ENCODE data around the gene MFSD2A.
"Not testable (repeated sequence)": the region's sequence is repeated elsewhere in the genome, so short reads cannot be mapped to it uniquely, and the experiment has no call there.

Gene MFSD2A

GRCh38 chr1:39954870-39955546 lies at the start of gene MFSD2A:
MFSD2A (plus strand) TSS chr1:39955145; CDS start chr1:39955293, 148 bp downstream.
- Histone ChIP-seq H3K36me3 (ENCODE audit: control insufficient read depth, low read depth, low read length) (peaks cover 22% of the 10 kb centered on the region), H3K27me3 (ENCODE audit: control insufficient read depth, insufficient read depth, low read length) (peaks cover 21% of the 10 kb centered on the region), H3K9me3 (ENCODE audit: control insufficient read depth, low read depth, low read length) (no peaks in the 10 kb centered on the region), H3K27ac (ENCODE audit: low read length) (no peak within 1 kb of the TSS), H3K4me1 (ENCODE audit: control insufficient read depth, low read depth, low read length) (peaks cover 10% of the 10 kb centered on the region), H3K4me3 (ENCODE audit: low read length) (peak within 1 kb of the TSS; percentile 65), H3K9ac (ENCODE audit: low read length) (peak within 1 kb of the TSS; percentile 50)

- peaks cover 27% of the 10 kb centered on the region for H3K27me3 ChIP-seq (ENCODE audit: control insufficient read depth, insufficient read depth, low read length)
- H3K27ac ChIP-seq (ENCODE audit: low read length): no peak overlapping the region
- no peak overlapping the region for H3K4me3 ChIP-seq (ENCODE audit: low read length)
- peaks cover 11% of the 10 kb centered on the region for H3K9me3 ChIP-seq (ENCODE audit: control insufficient read depth, low read depth, low read length)
- peaks cover 2% of the 10 kb centered on the region for H3K4me1 ChIP-seq (ENCODE audit: control insufficient read depth, low read depth, low read length)
- H3K9ac ChIP-seq (ENCODE audit: low read length): no peak overlapping the region
- no peaks in the 10 kb centered on the region for H3K36me3 ChIP-seq (ENCODE audit: control insufficient read depth, low read depth, low read length)
These were observed 49.8 kb upstream of the MFSD2A start for GRCh38 chr1:39905172-39905571.

- Histone ChIP-seq H3K36me3 (ENCODE audit: control insufficient read depth, low read depth, low read length) (no peaks in the 10 kb centered on the region), H3K27ac (ENCODE audit: low read length) (no peak overlapping the region), H3K9me3 (ENCODE audit: control insufficient read depth, low read depth, low read length) (peaks cover 11% of the 10 kb centered on the region), H3K4me3 (ENCODE audit: low read length) (no peak overlapping the region), H3K27me3 (ENCODE audit: control insufficient read depth, insufficient read depth, low read length) (peaks cover 15% of the 10 kb centered on the region), H3K4me1 (ENCODE audit: control insufficient read depth, low read depth, low read length) (no peaks in the 10 kb centered on the region), H3K9ac (ENCODE audit: low read length) (no peak overlapping the region)
These were observed 47.2 kb upstream of the MFSD2A start for GRCh38 chr1:39907528-39908453.

GRCh38 chr1:39908534-39908933 lies 46.4 kb upstream of the MFSD2A start:
- Histone ChIP-seq H3K27ac (ENCODE audit: low read length) (no peak overlapping the region), H3K4me1 (ENCODE audit: control insufficient read depth, low read depth, low read length) (no peaks in the 10 kb centered on the region), H3K27me3 (ENCODE audit: control insufficient read depth, insufficient read depth, low read length) (peaks cover 8% of the 10 kb centered on the region), H3K4me3 (ENCODE audit: low read length) (no peak overlapping the region), H3K36me3 (ENCODE audit: control insufficient read depth, low read depth, low read length) (no peaks in the 10 kb centered on the region), H3K9me3 (ENCODE audit: control insufficient read depth, low read depth, low read length) (peaks cover 11% of the 10 kb centered on the region), H3K9ac (ENCODE audit: low read length) (no peak overlapping the region)

GRCh38 chr1:39910263-39910662 lies 44.7 kb upstream of the MFSD2A start:
- no peak overlapping the region for H3K27ac ChIP-seq (ENCODE audit: low read length)
- H3K9ac ChIP-seq (ENCODE audit: low read length): no peak overlapping the region
- H3K36me3 ChIP-seq (ENCODE audit: control insufficient read depth, low read depth, low read length): no peaks in the 10 kb centered on the region
- no peaks in the 10 kb centered on the region for H3K27me3 ChIP-seq (ENCODE audit: control insufficient read depth, insufficient read depth, low read length)
- no peak overlapping the region for H3K4me3 ChIP-seq (ENCODE audit: low read length)
- no peaks in the 10 kb centered on the region for H3K4me1 ChIP-seq (ENCODE audit: control insufficient read depth, low read depth, low read length)
- H3K9me3 ChIP-seq (ENCODE audit: control insufficient read depth, low read depth, low read length): peaks cover 11% of the 10 kb centered on the region

GRCh38 chr1:39913136-39913535 lies 41.8 kb upstream of the MFSD2A start:
- not testable (repeated sequence) for H3K4me1 ChIP-seq (ENCODE audit: control insufficient read depth, low read depth, low read length); H3K27me3 ChIP-seq (ENCODE audit: control insufficient read depth, insufficient read depth, low read length); H3K9ac ChIP-seq (ENCODE audit: low read length); H3K36me3 ChIP-seq (ENCODE audit: control insufficient read depth, low read depth, low read length); H3K27ac ChIP-seq (ENCODE audit: low read length); H3K9me3 ChIP-seq (ENCODE audit: control insufficient read depth, low read depth, low read length); H3K4me3 ChIP-seq (ENCODE audit: low read length)

GRCh38 chr1:39915499-39916129 lies 39.3 kb upstream of the MFSD2A start:
- Histone ChIP-seq H3K27me3 (ENCODE audit: control insufficient read depth, insufficient read depth, low read length) (no peaks in the 10 kb centered on the region), H3K9ac (ENCODE audit: low read length) (no peak overlapping the region), H3K4me1 (ENCODE audit: control insufficient read depth, low read depth, low read length) (peaks cover 3% of the 10 kb centered on the region), H3K36me3 (ENCODE audit: control insufficient read depth, low read depth, low read length) (no peaks in the 10 kb centered on the region), H3K27ac (ENCODE audit: low read length) (no peak overlapping the region), H3K9me3 (ENCODE audit: control insufficient read depth, low read depth, low read length) (no peaks in the 10 kb centered on the region), H3K4me3 (ENCODE audit: low read length) (no peak overlapping the region)

GRCh38 chr1:39917825-39918224 lies 37.1 kb upstream of the MFSD2A start:
- H3K4me1 ChIP-seq (ENCODE audit: control insufficient read depth, low read depth, low read length): peaks cover 14% of the 10 kb centered on the region

GRCh38 chr1:39919545-39919944 lies 35.4 kb upstream of the MFSD2A start:
- H3K9ac ChIP-seq (ENCODE audit: low read length): no peak overlapping the region

More at GRCh38 chr1:39917825-39918224, 37.1 kb upstream of the MFSD2A start:
- no peaks in the 10 kb centered on the region for H3K27me3 ChIP-seq (ENCODE audit: control insufficient read depth, insufficient read depth, low read length)
- H3K9me3 ChIP-seq (ENCODE audit: control insufficient read depth, low read depth, low read length): no peaks in the 10 kb centered on the region
- H3K36me3 ChIP-seq (ENCODE audit: control insufficient read depth, low read depth, low read length): no peaks in the 10 kb centered on the region
- H3K9ac ChIP-seq (ENCODE audit: low read length): no peak overlapping the region
- H3K4me3 ChIP-seq (ENCODE audit: low read length): no peak overlapping the region
- no peak overlapping the region for H3K27ac ChIP-seq (ENCODE audit: low read length)

GRCh38 chr1:39922251-39922688 lies 32.7 kb upstream of the MFSD2A start:
- peaks cover 20% of the 10 kb centered on the region for H3K4me1 ChIP-seq (ENCODE audit: control insufficient read depth, low read depth, low read length)
- H3K36me3 ChIP-seq (ENCODE audit: control insufficient read depth, low read depth, low read length): no peaks in the 10 kb centered on the region
- no peaks in the 10 kb centered on the region for H3K9me3 ChIP-seq (ENCODE audit: control insufficient read depth, low read depth, low read length)
- no peaks in the 10 kb centered on the region for H3K27me3 ChIP-seq (ENCODE audit: control insufficient read depth, insufficient read depth, low read length)
- H3K4me3 ChIP-seq (ENCODE audit: low read length): peak overlapping the region; percentile 46
- H3K9ac ChIP-seq (ENCODE audit: low read length): no peak overlapping the region
- no peak overlapping the region for H3K27ac ChIP-seq (ENCODE audit: low read length)

More at GRCh38 chr1:39919545-39919944, 35.4 kb upstream of the MFSD2A start:
- no peaks in the 10 kb centered on the region for H3K36me3 ChIP-seq (ENCODE audit: control insufficient read depth, low read depth, low read length)
- H3K27me3 ChIP-seq (ENCODE audit: control insufficient read depth, insufficient read depth, low read length): no peaks in the 10 kb centered on the region
- no peak overlapping the region for H3K27ac ChIP-seq (ENCODE audit: low read length)
- H3K4me1 ChIP-seq (ENCODE audit: control insufficient read depth, low read depth, low read length): peaks cover 14% of the 10 kb centered on the region
- H3K4me3 ChIP-seq (ENCODE audit: low read length): no peak overlapping the region
- no peaks in the 10 kb centered on the region for H3K9me3 ChIP-seq (ENCODE audit: control insufficient read depth, low read depth, low read length)

- Histone ChIP-seq H3K27ac (ENCODE audit: low read length) (no peak overlapping the region), H3K36me3 (ENCODE audit: control insufficient read depth, low read depth, low read length) (no peaks in the 10 kb centered on the region), H3K4me3 (ENCODE audit: low read length) (no peak overlapping the region), H3K27me3 (ENCODE audit: control insufficient read depth, insufficient read depth, low read length) (no peaks in the 10 kb centered on the region), H3K9ac (ENCODE audit: low read length) (no peak overlapping the region), H3K9me3 (ENCODE audit: control insufficient read depth, low read depth, low read length) (no peaks in the 10 kb centered on the region), H3K4me1 (ENCODE audit: control insufficient read depth, low read depth, low read length) (peaks cover 17% of the 10 kb centered on the region)
These were observed 29.1 kb upstream of the MFSD2A start for GRCh38 chr1:39925721-39926342.

All from iPS-18a (cell line).